Measurements from ENCODE around the gene AGPAT2. TPM values are rescaled to one million over a fixed set of nuclear protein-coding genes. Genes with fewer than 3 reads are reported as not detected.

AGPAT2 gene
- total RNA-seq, 1 experiment from 2014 or later, result 30.4 TPM

DNA sequence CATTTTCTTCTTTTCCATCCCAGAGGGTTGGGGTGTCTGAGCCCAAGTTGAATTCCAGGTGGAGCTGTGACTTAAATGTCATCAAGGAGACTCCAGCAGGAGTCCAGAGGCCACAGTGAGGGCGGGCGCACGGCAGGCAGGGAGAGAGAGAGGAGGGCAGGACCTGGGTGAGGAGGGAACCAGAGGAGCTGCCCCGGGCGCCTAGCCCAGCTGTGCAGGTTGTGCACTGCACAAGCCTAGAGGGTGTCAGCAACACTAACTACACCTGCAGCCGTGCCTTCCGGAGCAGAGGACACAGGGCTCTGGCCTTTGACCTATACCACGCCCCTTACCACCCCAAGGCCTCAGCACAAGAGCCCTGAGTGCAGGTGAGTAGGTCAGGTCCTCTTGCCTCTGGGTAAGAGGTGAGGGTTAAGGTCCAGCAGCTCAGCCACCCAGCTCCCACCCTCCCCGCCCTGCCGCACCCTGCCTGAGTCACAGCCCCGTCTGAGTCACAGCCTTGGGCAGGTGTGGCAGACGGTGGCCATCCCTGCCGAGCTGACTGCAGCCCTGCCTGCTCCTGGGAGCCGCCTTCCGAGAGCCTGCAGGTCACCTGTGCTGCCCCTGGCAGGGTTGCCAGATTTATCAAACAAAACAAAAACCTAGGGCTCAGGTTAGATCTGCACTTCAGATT, 6.4 kb upstream of the AGPAT2 start:
- Mint-ChIP-seq H3K36me3 (ENCODE audit: insufficient read depth, unreplicated experiment) (no peaks in the 10 kb centered on the region), H3K4me3 (ENCODE audit: unreplicated experiment) (no peak overlapping the region), H3K27me3 (ENCODE audit: insufficient read depth, unreplicated experiment) (no peaks in the 10 kb centered on the region), H3K4me1 (ENCODE audit: insufficient read depth, unreplicated experiment) (peaks cover 24% of the 10 kb centered on the region), H3K27ac (ENCODE audit: low read depth, unreplicated experiment) (peak overlapping the region; percentile 49), H3K9me3 (ENCODE audit: unreplicated experiment) (no peaks in the 10 kb centered on the region)
- intact Hi-C loops (cut with micrococcal nuclease), result loop anchor here (2.0 to 5.0 kb wide), 3 partner anchors 27 to 205 kb away; no protein-coding TSS in a partner anchor
- peak; percentile 89 for DNase-seq (ENCODE audit: unreplicated experiment)
- no peak for TF ChIP-seq CTCF (IDR thresholded peaks at IDR 0.05; ENCODE audit: unreplicated experiment)
- ChIA-PET POLR2A (interaction anchor here (0.5 to 3.7 kb wide), 14 partner anchors 10 to 178 kb away, joined by 3 to 44 read pairs (median 3); partner anchors contain the start of genes NOTCH1 and RABL6), CTCF (interaction anchor here (0.6 to 1.3 kb wide), 9 partner anchors 10 to 206 kb away, joined by 3 to 6 read pairs (median 3); no protein-coding TSS in a partner anchor)
- no TSS peak for BruUV-seq (replicated peaks)

DNA sequence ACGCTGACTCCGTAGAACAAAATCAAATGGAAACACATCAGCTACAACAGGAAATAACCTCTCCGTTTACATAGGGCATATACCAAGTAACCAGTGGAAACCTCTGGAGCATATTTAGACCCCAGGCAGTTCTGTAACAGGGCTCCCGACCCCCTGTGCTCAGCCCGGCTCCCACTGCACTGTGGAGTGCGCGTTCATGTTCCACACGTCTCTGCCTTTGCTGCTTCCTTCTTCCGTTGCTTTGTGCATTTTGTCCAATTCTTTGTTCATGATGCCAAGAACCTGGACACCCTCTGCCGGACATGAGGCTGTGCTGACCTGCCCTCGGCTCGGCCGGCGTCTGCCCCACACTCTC, 5.9 kb upstream of the AGPAT2 start:
- no peaks in the 10 kb centered on the region for H3K9me3 Mint-ChIP-seq (ENCODE audit: unreplicated experiment)
- H3K27me3 Mint-ChIP-seq (ENCODE audit: insufficient read depth, unreplicated experiment), result no peaks in the 10 kb centered on the region
- no peak overlapping the region for H3K4me3 Mint-ChIP-seq (ENCODE audit: unreplicated experiment)
- intact Hi-C loops (cut with micrococcal nuclease), result loop anchor here (5.0 kb wide), 1 partner anchor 51 kb away; no protein-coding TSS in a partner anchor
- peaks cover 24% of the 10 kb centered on the region for H3K4me1 Mint-ChIP-seq (ENCODE audit: insufficient read depth, unreplicated experiment)
- H3K27ac Mint-ChIP-seq (ENCODE audit: low read depth, unreplicated experiment), result peak overlapping the region; percentile 49
- TF ChIP-seq CTCF (IDR thresholded peaks at IDR 0.05; ENCODE audit: unreplicated experiment), result no peak
- DNase-seq (ENCODE audit: unreplicated experiment), result no peak
- no TSS peak for BruUV-seq (replicated peaks)
- H3K36me3 Mint-ChIP-seq (ENCODE audit: insufficient read depth, unreplicated experiment), result no peaks in the 10 kb centered on the region
- POLR2A ChIA-PET, result interaction anchor here (0.6 to 3.7 kb wide), 5 partner anchors 30 to 147 kb away, joined by 3 to 44 read pairs (median 11); partner anchors contain the start of genes NOTCH1 and RABL6
- CTCF ChIA-PET, result interaction anchor here (1.0 to 1.2 kb wide), 4 partner anchors 9 to 205 kb away, joined by 3 to 6 read pairs (median 6); no protein-coding TSS in a partner anchor

DNA sequence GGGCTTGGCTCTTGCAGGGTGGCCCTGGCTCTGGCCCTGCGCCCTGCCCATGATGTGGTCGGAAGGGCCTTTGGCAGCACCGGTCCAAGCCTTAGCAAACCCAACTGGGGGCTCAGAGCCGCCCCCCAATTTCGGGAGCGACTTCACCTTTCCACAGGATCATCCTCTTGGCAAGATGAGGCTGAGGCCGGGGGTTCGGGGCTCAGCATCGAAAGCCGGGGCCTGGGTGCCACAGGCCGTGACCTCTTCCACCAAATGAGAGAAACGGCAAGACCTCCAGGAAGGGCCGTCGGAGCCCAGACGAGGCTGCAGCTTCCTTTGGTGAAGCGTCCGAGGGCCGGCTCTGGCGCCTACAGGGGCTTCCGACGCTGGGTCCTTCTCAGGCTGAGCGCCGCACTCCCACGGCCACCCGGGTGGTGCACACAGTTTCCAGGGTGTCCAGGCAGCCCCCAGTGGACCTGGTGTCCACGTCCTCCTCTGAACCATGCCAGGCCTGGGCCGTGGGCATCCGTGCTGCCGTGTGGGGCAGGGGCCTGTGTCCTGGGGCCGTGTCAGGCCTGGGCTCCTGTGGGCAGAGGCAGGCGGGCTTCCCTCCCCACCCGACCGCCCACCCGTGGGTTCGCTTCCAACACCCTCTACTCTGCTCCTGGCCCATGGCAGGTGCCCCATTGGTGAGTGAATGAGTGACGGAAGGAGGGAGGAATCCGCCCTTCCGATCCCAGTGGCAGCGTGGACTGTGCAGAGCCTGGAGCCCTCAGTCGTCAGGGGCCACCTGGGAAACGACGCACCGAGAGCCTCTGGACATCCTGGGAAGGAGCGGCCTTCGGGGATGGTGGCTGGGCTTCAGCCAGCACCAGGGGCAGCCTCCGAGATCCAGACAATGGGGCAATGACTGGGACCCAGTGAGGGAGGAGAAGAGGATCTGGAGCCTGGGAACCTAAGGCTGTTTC, 5.2 kb upstream of the AGPAT2 start:
- intact Hi-C loops (cut with micrococcal nuclease), result loop anchor here (5.0 kb wide), 1 partner anchor 50 kb away; no protein-coding TSS in a partner anchor
- Mint-ChIP-seq H3K27me3 (ENCODE audit: insufficient read depth, unreplicated experiment) (no peaks in the 10 kb centered on the region), H3K9me3 (ENCODE audit: unreplicated experiment) (no peaks in the 10 kb centered on the region), H3K4me3 (ENCODE audit: unreplicated experiment) (no peak overlapping the region), H3K4me1 (ENCODE audit: insufficient read depth, unreplicated experiment) (peaks cover 24% of the 10 kb centered on the region), H3K27ac (ENCODE audit: low read depth, unreplicated experiment) (no peak overlapping the region), H3K36me3 (ENCODE audit: insufficient read depth, unreplicated experiment) (no peaks in the 10 kb centered on the region)
- no TSS peak for BruUV-seq (replicated peaks)
- no peak for DNase-seq (ENCODE audit: unreplicated experiment)
- CTCF ChIA-PET, result interaction anchor here (1.0 kb wide), 1 partner anchor 9 kb away, joined by 6 read pairs; no protein-coding TSS in a partner anchor
- POLR2A ChIA-PET, result interaction anchor here (0.6 to 3.7 kb wide), 4 partner anchors 31 to 147 kb away, joined by 3 to 44 read pairs (median 7); partner anchors contain the start of genes NOTCH1 and RABL6
- TF ChIP-seq CTCF (IDR thresholded peaks at IDR 0.05; ENCODE audit: unreplicated experiment), result no peak

All from MCF 10A (cell line).